ENCODE data around the gene GPER1. TPM values are rescaled to one million over a fixed set of nuclear protein-coding genes. Genes with fewer than 3 reads are reported as not detected.

Gene GPER1
- total RNA-seq, 2 experiments from 2014 or later, result not detected

GRCh38 chr7:1091644-1092027 is 3.7 kb downstream of the GPER1 start:
- ChIA-PET POLR2A (no interaction called here), CTCF (interaction anchor here (1.6 kb wide), 1 partner anchor 26 kb away, joined by 5 read pairs; no protein-coding TSS in a partner anchor)
- no peaks in the 10 kb centered on the region for H3K27me3 Mint-ChIP-seq
- no peaks in the 10 kb centered on the region for H3K36me3 Mint-ChIP-seq (ENCODE audit: low read depth)
- ATAC-seq (ENCODE audit: poor library complexity) (no peak), DNase-seq (no peak)
- H3K4me3 ChIP-seq (ENCODE audit: low read length), result no peak overlapping the region
- TF ChIP-seq CTCF (IDR thresholded peaks at IDR 0.05), result no peak
- H3K27me3 ChIP-seq (ENCODE audit: control insufficient read depth in 1 of 2, insufficient read depth in 2 of 2, low read length in 2 of 2), result no peaks in the 10 kb centered on the region
- no peaks in the 10 kb centered on the region for H3K9me3 Mint-ChIP-seq
- H3K9me3 ChIP-seq (ENCODE audit: control insufficient read depth in 1 of 2, insufficient read depth in 1 of 2, low read length in 2 of 2), result no peaks in the 10 kb centered on the region
- no peak overlapping the region for H3K27ac Mint-ChIP-seq
- H3K4me3 Mint-ChIP-seq, result no peak overlapping the region
- peaks cover 6% of the 10 kb centered on the region for H3K4me1 Mint-ChIP-seq (ENCODE audit: low read depth)
- H3K36me3 ChIP-seq (ENCODE audit: insufficient read depth, low read length), result no peaks in the 10 kb centered on the region
- H3K4me1 ChIP-seq (ENCODE audit: insufficient read depth, low read length), result peaks cover 8% of the 10 kb centered on the region
- no peak overlapping the region for H3K27ac ChIP-seq (ENCODE audit: low read depth in 1 of 2, low read length in 2 of 2)
- intact Hi-C loops (cut with DNase I, micrococcal nuclease), result no loop called here

GRCh38 chr7:1092161-1092632 is 4.3 kb downstream of the GPER1 start:
- TF ChIP-seq CTCF (IDR thresholded peaks at IDR 0.05), result no peak
- no peak overlapping the region for H3K27ac ChIP-seq (ENCODE audit: low read depth in 1 of 2, low read length in 2 of 2)
- intact Hi-C loops (cut with DNase I, micrococcal nuclease), result no loop called here

GRCh38 chr7:1092806-1093501 is 5.0 kb downstream of the GPER1 start:
- Histone ChIP-seq H3K27ac (ENCODE audit: low read depth in 1 of 2, low read length in 2 of 2) (no peak overlapping the region), H3K4me1 (ENCODE audit: insufficient read depth, low read length) (no peaks in the 10 kb centered on the region), H3K9me3 (ENCODE audit: control insufficient read depth in 1 of 2, insufficient read depth in 1 of 2, low read length in 2 of 2) (no peaks in the 10 kb centered on the region), H3K36me3 (ENCODE audit: insufficient read depth, low read length) (no peaks in the 10 kb centered on the region), H3K27me3 (ENCODE audit: control insufficient read depth in 1 of 2, insufficient read depth in 2 of 2, low read length in 2 of 2) (no peaks in the 10 kb centered on the region), H3K4me3 (ENCODE audit: low read length) (no peak overlapping the region)
- intact Hi-C loops (cut with DNase I, micrococcal nuclease), result no loop called here
- ChIA-PET POLR2A (no interaction called here), CTCF (no interaction called here)
- H3K4me3 Mint-ChIP-seq, result no peak overlapping the region
- no peak for TF ChIP-seq CTCF (IDR thresholded peaks at IDR 0.05)
- no peak for ATAC-seq (ENCODE audit: poor library complexity)
- no peak overlapping the region for H3K27ac Mint-ChIP-seq
- DNase-seq, result no peak
- no peaks in the 10 kb centered on the region for H3K9me3 Mint-ChIP-seq
- H3K27me3 Mint-ChIP-seq, result no peaks in the 10 kb centered on the region
- H3K4me1 Mint-ChIP-seq (ENCODE audit: low read depth), result no peaks in the 10 kb centered on the region
- H3K36me3 Mint-ChIP-seq (ENCODE audit: low read depth), result peaks cover 7% of the 10 kb centered on the region

More at GRCh38 chr7:1092161-1092632, 4.3 kb downstream of the GPER1 start:
- Histone ChIP-seq H3K4me1 (ENCODE audit: insufficient read depth, low read length) (peaks cover 2% of the 10 kb centered on the region), H3K36me3 (ENCODE audit: insufficient read depth, low read length) (no peaks in the 10 kb centered on the region), H3K9me3 (ENCODE audit: control insufficient read depth in 1 of 2, insufficient read depth in 1 of 2, low read length in 2 of 2) (no peaks in the 10 kb centered on the region), H3K27me3 (ENCODE audit: control insufficient read depth in 1 of 2, insufficient read depth in 2 of 2, low read length in 2 of 2) (no peaks in the 10 kb centered on the region), H3K4me3 (ENCODE audit: low read length) (no peak overlapping the region)
- no peaks in the 10 kb centered on the region for H3K36me3 Mint-ChIP-seq (ENCODE audit: low read depth)
- peaks cover under 1% of the 10 kb centered on the region for H3K4me1 Mint-ChIP-seq (ENCODE audit: low read depth)
- ChIA-PET POLR2A (no interaction called here), CTCF (interaction anchor here (1.6 kb wide), 1 partner anchor 26 kb away, joined by 5 read pairs; no protein-coding TSS in a partner anchor)
- ATAC-seq (ENCODE audit: poor library complexity) (no peak), DNase-seq (no peak)
- H3K27me3 Mint-ChIP-seq, result no peaks in the 10 kb centered on the region
- no peak overlapping the region for H3K27ac Mint-ChIP-seq
- H3K4me3 Mint-ChIP-seq, result no peak overlapping the region
- no peaks in the 10 kb centered on the region for H3K9me3 Mint-ChIP-seq

Measured in CD4-positive, alpha-beta T cell (primary cell).